Activated CD8-positive, alpha-beta memory T cell treated with anti-CD3 and anti-CD28 coated beads for 48 hours (primary cell): ENCODE results near the gene ZFP3.
"Not testable (repeated sequence)": the region's sequence is repeated elsewhere in the genome, so short reads cannot be mapped to it uniquely, and the experiment has no call there.

ENCODE experiments used
- DNase-seq, 3 experiments: peaks; one replicate each; pipeline ENCODE4 v3.0.0-alpha.2; 2020; ENCODE audit warnings: low read depth in 2 of 3, low spot score in 2 of 3

Gene ZFP3

GRCh38 chr17:5137511-5138197 lies 59.4 kb downstream of the ZFP3 start:
- DNase-seq, result not testable (repeated sequence)

- DNase-seq, result not testable (repeated sequence)
Observed at GRCh38 chr17:5138198-5138544, 59.9 kb downstream of the ZFP3 start.

- DNase-seq, result no peak
Observed at GRCh38 chr17:5138616-5139457, 60.6 kb downstream of the ZFP3 start.

- DNase-seq, result no peak
Observed at GRCh38 chr17:5139458-5139732, 61.1 kb downstream of the ZFP3 start.

GRCh38 chr17:5142877-5143276 lies 64.6 kb downstream of the ZFP3 start:
- DNase-seq, result not testable (repeated sequence)
